H1 (cell line): ENCODE data around the gene USP12. TPM values are rescaled to one million over a fixed set of nuclear protein-coding genes. Genes with fewer than 3 reads are reported as not detected.

ENCODE experiments used
- CTCF ChIA-PET: fragments of 300-600 bp; sonication (Branson Sonifier 250); formaldehyde crosslinking; loops from one replicate; lab custom pipeline; 2021; ENCODE audit not compliant: partially characterized antibody; lab: Charles Lee
- POLR2A ChIA-PET: fragments of 300-600 bp; sonication (Branson Sonifier 250); formaldehyde crosslinking; loops from one replicate; lab custom pipeline; 2021; ENCODE audit warnings: inconsistent platforms; ENCODE audit not compliant: partially characterized antibody; lab: Charles Lee
- DNase-seq, 2 experiments: peaks; one replicate each; pipeline versions ENCODE4 v3.0.0 to v3.0.0-alpha.2; 2010 to 2022; ENCODE audit warnings: low spot score in 2 of 2, low read depth in 1 of 2, mixed read lengths in 1 of 2
- FAIRE-seq: peaks from 2 replicates; lab custom pipeline; 2011; peaks lifted over from hg19 to GRCh38; lab: Jason Lieb, UNC
- H2AFZ ChIP-seq: 2 replicates; pipeline ENCODE4 v1.8.1; 2012; ENCODE audit warnings: low read length, inconsistent platforms
- H2AK5ac ChIP-seq: 2 replicates; pipeline ENCODE4 v1.6.1; 2013; ENCODE audit warnings: low read depth, low read length
- H2BK120ac ChIP-seq: replicated peaks from 2 replicates; pipeline ENCODE3; 2013; ENCODE audit warnings: low read depth, low read length, inconsistent platforms
- H2BK12ac ChIP-seq: 2 replicates; pipeline ENCODE4 v1.6.1; 2013; ENCODE audit warnings: low read depth, low read length
- H2BK15ac ChIP-seq: 2 replicates; pipeline ENCODE4 v1.6.1; 2013; ENCODE audit warnings: low read length
- H2BK20ac ChIP-seq: 2 replicates; pipeline ENCODE4 v1.6.1; 2013; ENCODE audit warnings: low read length
- H2BK5ac ChIP-seq: 2 replicates; pipeline ENCODE4 v1.6.1; 2013; ENCODE audit warnings: low read depth, low read length
- H3K14ac ChIP-seq: 2 replicates; pipeline ENCODE4 v1.6.1; 2013; ENCODE audit warnings: inconsistent platforms; ENCODE audit not compliant: insufficient read length
- H3K18ac ChIP-seq: 2 replicates; pipeline ENCODE4 v1.6.1; 2013; ENCODE audit warnings: low read length; ENCODE audit errors: extremely low read depth
- H3K23ac ChIP-seq: 2 replicates; pipeline ENCODE4 v1.6.1; 2013; ENCODE audit warnings: inconsistent platforms; ENCODE audit not compliant: insufficient read length
- H3K23me2 ChIP-seq: 2 replicates; pipeline ENCODE4 v1.6.1; 2013; ENCODE audit warnings: low read depth, low read length
- H3K27ac ChIP-seq: 2 replicates; pipeline ENCODE4 v1.6.1; 2011; ENCODE audit warnings: low read depth, low read length, inconsistent platforms
- H3K27me3 ChIP-seq, 4 experiments: replicated peaks in 1 of 4; 1 replicate in 1 of 4; 2 replicates in 3 of 4; pipeline versions ENCODE4 v1.6.1 to v1.8.1; 2011 to 2013; ENCODE audit warnings: low read length in 3 of 4, mild to moderate bottlenecking in 3 of 4, inconsistent platforms in 2 of 4, mixed read lengths in 2 of 4, moderate library complexity in 1 of 4; ENCODE audit not compliant: control insufficient read depth in 3 of 4, insufficient read depth in 3 of 4; ENCODE audit errors: extremely low read depth in 1 of 4
- H3K36me3 ChIP-seq, 4 experiments: 2 replicates each; pipeline versions ENCODE4 v1.6.1 to v1.8.1; 2011 to 2013; ENCODE audit warnings: mild to moderate bottlenecking in 4 of 4, low read length in 3 of 4, moderate library complexity in 2 of 4, control low read depth in 1 of 4, inconsistent platforms in 1 of 4; ENCODE audit not compliant: insufficient read depth in 4 of 4, control insufficient read depth in 2 of 4
- H3K4ac ChIP-seq: replicated peaks from 2 replicates; pipeline ENCODE3; 2013; ENCODE audit warnings: low read length, low read depth, mixed read lengths, inconsistent platforms; ENCODE audit not compliant: insufficient read length
- H3K4me1 ChIP-seq, 4 experiments: replicated peaks in 1 of 4; 1 replicate in 1 of 4; 2 replicates in 3 of 4; pipeline versions ENCODE4 v1.6.1 to v1.8.1; 2011 to 2013; ENCODE audit warnings: low read length in 3 of 4, inconsistent platforms in 2 of 4, mixed read lengths in 1 of 4; ENCODE audit not compliant: insufficient read depth in 4 of 4, control insufficient read depth in 3 of 4
- H3K4me2 ChIP-seq, 2 experiments: 2 replicates each; pipeline versions ENCODE4 v1.6.1 to v1.8.1; 2011 to 2013; ENCODE audit warnings: low read depth in 2 of 2, low read length in 2 of 2, control low read depth in 1 of 2, inconsistent platforms in 1 of 2, mild to moderate bottlenecking in 1 of 2; ENCODE audit not compliant: insufficient read depth in 1 of 2
- H3K4me3 ChIP-seq, 4 experiments: fragments of 200-600, 300-600 bp in 1 of 4; sonication (generic), shearing (Covaris generic), sonication (Bioruptor Twin) in 1 of 4; 2 replicates each; pipeline versions ENCODE4 v1.5.1 to v1.8.1; 2011 to 2016; ENCODE audit warnings: low read length in 4 of 4, low read depth in 3 of 4, control low read depth in 2 of 4, inconsistent platforms in 2 of 4, mild to moderate bottlenecking in 2 of 4, mixed read lengths in 1 of 4, moderate library complexity in 1 of 4; ENCODE audit not compliant: insufficient read depth in 2 of 4; ENCODE audit errors: extremely low read depth in 1 of 4
- H3K56ac ChIP-seq: replicated peaks from 2 replicates; pipeline ENCODE3; 2013; ENCODE audit warnings: low read depth, mild to moderate bottlenecking, mixed read lengths, low read length, inconsistent platforms; ENCODE audit not compliant: insufficient read length
- H3K79me1 ChIP-seq: 2 replicates; pipeline ENCODE4 v1.6.1; 2013; ENCODE audit warnings: low read depth, low read length, control low read depth
- H3K79me2 ChIP-seq, 2 experiments: 2 replicates each; pipeline versions ENCODE4 v1.6.1 to v1.8.1; 2012 to 2013; ENCODE audit warnings: low read length in 2 of 2, mild to moderate bottlenecking in 2 of 2, inconsistent platforms in 1 of 2; ENCODE audit not compliant: insufficient read depth in 2 of 2, control insufficient read depth in 1 of 2
- H3K9ac ChIP-seq, 4 experiments: replicated peaks in 1 of 4; 1 replicate in 1 of 4; 2 replicates in 3 of 4; pipeline versions ENCODE4 v1.6.1 to v1.8.1; 2011 to 2013; ENCODE audit warnings: low read depth in 3 of 4, low read length in 3 of 4, control low read depth in 2 of 4, mild to moderate bottlenecking in 2 of 4, moderate library complexity in 2 of 4, inconsistent platforms in 1 of 4; ENCODE audit errors: extremely low read depth in 1 of 4
- H3K9me3 ChIP-seq, 2 experiments: 2 replicates each; pipeline versions ENCODE4 v1.6.1 to v1.8.1; 2012 to 2013; ENCODE audit warnings: mild to moderate bottlenecking in 2 of 2, moderate library complexity in 2 of 2, control low read depth in 1 of 2, inconsistent platforms in 1 of 2, low read depth in 1 of 2, low read length in 1 of 2, mixed read lengths in 1 of 2; ENCODE audit not compliant: insufficient read depth in 2 of 2
- H4K20me1 ChIP-seq, 2 experiments: replicated peaks in 1 of 2; 2 replicates each; pipeline versions ENCODE3 to v1.8.1; 2011 to 2013; ENCODE audit warnings: inconsistent platforms in 2 of 2, low read length in 2 of 2, mild to moderate bottlenecking in 1 of 2; ENCODE audit not compliant: insufficient read depth in 2 of 2, control insufficient read depth in 1 of 2
- H4K5ac ChIP-seq: 2 replicates; pipeline ENCODE4 v1.6.1; 2013; ENCODE audit warnings: low read length, low read depth, mixed read lengths, inconsistent platforms; ENCODE audit not compliant: insufficient read length
- H4K8ac ChIP-seq: 2 replicates; pipeline ENCODE4 v1.8.0; 2013; ENCODE audit warnings: mild to moderate bottlenecking, moderate library complexity, low read length, inconsistent platforms; ENCODE audit not compliant: insufficient read depth; ENCODE audit errors: extremely low read depth
- H4K91ac ChIP-seq: replicated peaks from 2 replicates; pipeline ENCODE3; 2013; ENCODE audit warnings: low read length, mixed read lengths, inconsistent platforms; ENCODE audit not compliant: insufficient read length
- BRCA1 ChIP-seq: IDR thresholded peaks from 2 replicates; pipeline ENCODE4 v1.6.1; 2012; ENCODE audit warnings: low read depth, low read length, improper control_type of control experiment
- EP300 ChIP-seq, 2 experiments: IDR thresholded peaks; 1 replicate in 1 of 2; 2 replicates in 1 of 2; pipeline ENCODE4 v1.6.1; 2011 to 2012; ENCODE audit warnings: low read depth in 2 of 2, low read length in 2 of 2, mild to moderate bottlenecking in 2 of 2, borderline replicate concordance in 1 of 2, inconsistent platforms in 1 of 2, moderate library complexity in 1 of 2
- HDAC6 ChIP-seq: IDR thresholded peaks from one replicate; pipeline ENCODE4 v1.7.1; 2012; ENCODE audit warnings: low read depth, mild to moderate bottlenecking, inconsistent platforms, low read length, moderate library complexity
- KDM1A ChIP-seq: fragments of 200-600, 300-600 bp; sonication (generic); IDR thresholded peaks from 2 replicates; pipeline ENCODE4 v1.7.1; 2016; ENCODE audit warnings: mild to moderate bottlenecking, low read length, borderline replicate concordance
- NANOG ChIP-seq: IDR thresholded peaks from 2 replicates; pipeline ENCODE4 v1.6.1; 2011; ENCODE audit warnings: low read length, low read depth, mild to moderate bottlenecking, inconsistent platforms; ENCODE audit not compliant: insufficient read depth, poor library complexity, severe bottlenecking
- SP2 ChIP-seq: IDR thresholded peaks from 2 replicates; pipeline ENCODE4 v1.6.1; 2012; ENCODE audit warnings: mild to moderate bottlenecking, low read length, inconsistent platforms
- SP4 ChIP-seq: IDR thresholded peaks from 2 replicates; pipeline ENCODE4 v1.6.1; 2012; ENCODE audit warnings: low read length, inconsistent platforms
- SUZ12 ChIP-seq: fragments of 200-600 bp; sonication (generic); IDR thresholded peaks from 2 replicates; pipeline ENCODE4 v1.6.1; 2012; ENCODE audit warnings: mild to moderate bottlenecking, inconsistent platforms, low read length, moderate library complexity, mixed read lengths
- WGBS, 2 experiments: shearing (Covaris generic) in 1 of 2; methylation state at CpG; one replicate each; pipeline versions ENCODE4 v1.1.6 to v1.1.7; 2013 to 2015; ENCODE audit warnings: low lambda C conversion rate in 2 of 2, mixed read lengths in 2 of 2, inconsistent platforms in 1 of 2, low coverage in 1 of 2, missing lambda C conversion rate in 1 of 2; ENCODE audit not compliant: insufficient replicate concordance in 2 of 2, insufficient coverage in 1 of 2, insufficient read length in 1 of 2; ENCODE audit errors: extremely low coverage in 1 of 2, missing lambda C conversion rate in 1 of 2; 5-methylcytosine and 5-hydroxymethylcytosine counted together
- polyA plus RNA-seq, 7 experiments: library from polyadenylated mRNA; depleted of rRNA in 3 of 7; stranded (reverse) in 5 of 7; unstranded in 2 of 7; fragments of >200 nt in 5 of 7; fragments of 200-250 nt in 2 of 7; gene quantifications; 1 replicate in 5 of 7; 2 replicates in 1 of 7; 4 replicates in 1 of 7; pipeline versions ENCODE4 v1.2.1 to v1.2.3, GENCODE V29; 2011 to 2013; ENCODE audit warnings: missing spikeins in 2 of 7, mixed read lengths in 2 of 7
- total RNA-seq: library from RNA; stranded (reverse); fragmentation: NEBNext Ultra II Directional; extraction: Animal tissue kit (Norgen Biotek cat#: 25700); gene quantifications from 2 replicates; pipeline ENCODE4 v1.2.1, GENCODE V29; 2021
- TF ChIP-seq, protein P1 (sequence below): IDR thresholded peaks from 2 replicates; pipeline ENCODE4 v1.6.1; 2011; ENCODE audit warnings: low read depth, mild to moderate bottlenecking, low read length; ENCODE audit not compliant: insufficient read depth
- TF ChIP-seq, protein P2 (sequence below): IDR thresholded peaks from 2 replicates; pipeline ENCODE4 v1.6.1; 2012; ENCODE audit warnings: low read length, inconsistent platforms

Gene USP12
- total and polyA plus RNA-seq, 2 of the 8 experiments (the other 6 are each of a cell fraction or from before 2014, with no cell fraction given): 4.0 to 30.0 TPM

GRCh38 chr13:27186295-27186694, 14.7 kb upstream of the USP12 start:
- no peak overlapping the region for H3K4me3 ChIP-seq
- no peak overlapping the region for H2BK120ac ChIP-seq
- no peak overlapping the region for H2BK12ac ChIP-seq
- no peak overlapping the region for H3K9ac ChIP-seq
- ChIA-PET CTCF (no interaction called here), POLR2A (no interaction called here)
- DNase-seq: no peak
- no peak overlapping the region for H3K27ac ChIP-seq
- FAIRE-seq: no peak
- no peak overlapping the region for H2BK5ac ChIP-seq
- no peaks in the 10 kb centered on the region for H3K79me2 ChIP-seq
- H3K18ac ChIP-seq: no peak overlapping the region
- no peak overlapping the region for H2BK15ac ChIP-seq
- H4K91ac ChIP-seq: no peak overlapping the region
- no peaks in the 10 kb centered on the region for H3K23me2 ChIP-seq
- H2AK5ac ChIP-seq: no peak overlapping the region
- 84% methylated on average over 5 of the region's 5 CpGs; no CpG with 5 or more reads in 1 of the 2 experiments for WGBS, 2 experiments
- H4K20me1 ChIP-seq: no peaks in the 10 kb centered on the region
- no peaks in the 10 kb centered on the region for H3K4me1 ChIP-seq
- H3K27me3 ChIP-seq: no peaks in the 10 kb centered on the region
- TF ChIP-seq, protein P1, sequence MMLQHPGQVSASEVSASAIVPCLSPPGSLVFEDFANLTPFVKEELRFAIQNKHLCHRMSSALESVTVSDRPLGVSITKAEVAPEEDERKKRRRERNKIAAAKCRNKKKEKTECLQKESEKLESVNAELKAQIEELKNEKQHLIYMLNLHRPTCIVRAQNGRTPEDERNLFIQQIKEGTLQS: no peak
- TF ChIP-seq SUZ12 (no peak), SP2 (no peak), NANOG (no peak), BRCA1 (no peak), SP4 (no peak), KDM1A (no peak), EP300 (IDR thresholded peaks at IDR 0.05; ENCODE audit: borderline replicate concordance in 1 of 2, low read depth in 2 of 2, low read length in 2 of 2) (no peak), HDAC6 (no peak)
- TF ChIP-seq, protein P2, sequence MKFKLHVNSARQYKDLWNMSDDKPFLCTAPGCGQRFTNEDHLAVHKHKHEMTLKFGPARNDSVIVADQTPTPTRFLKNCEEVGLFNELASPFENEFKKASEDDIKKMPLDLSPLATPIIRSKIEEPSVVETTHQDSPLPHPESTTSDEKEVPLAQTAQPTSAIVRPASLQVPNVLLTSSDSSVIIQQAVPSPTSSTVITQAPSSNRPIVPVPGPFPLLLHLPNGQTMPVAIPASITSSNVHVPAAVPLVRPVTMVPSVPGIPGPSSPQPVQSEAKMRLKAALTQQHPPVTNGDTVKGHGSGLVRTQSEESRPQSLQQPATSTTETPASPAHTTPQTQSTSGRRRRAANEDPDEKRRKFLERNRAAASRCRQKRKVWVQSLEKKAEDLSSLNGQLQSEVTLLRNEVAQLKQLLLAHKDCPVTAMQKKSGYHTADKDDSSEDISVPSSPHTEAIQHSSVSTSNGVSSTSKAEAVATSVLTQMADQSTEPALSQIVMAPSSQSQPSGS: no peak
- no peaks in the 10 kb centered on the region for H3K9me3 ChIP-seq
- H3K79me1 ChIP-seq: no peaks in the 10 kb centered on the region
- H4K8ac ChIP-seq: no peak overlapping the region
- no peak overlapping the region for H3K23ac ChIP-seq
- H3K4me2 ChIP-seq: no peak overlapping the region
- H3K14ac ChIP-seq: no peak overlapping the region
- no peak overlapping the region for H2BK20ac ChIP-seq
- no peak overlapping the region for H2AFZ ChIP-seq
- H4K5ac ChIP-seq: no peak overlapping the region
- no peaks in the 10 kb centered on the region for H3K36me3 ChIP-seq
- H3K4ac ChIP-seq: no peak overlapping the region
- no peak overlapping the region for H3K56ac ChIP-seq
